ENCODE measurements around the gene SMG6.
A peak's percentile ranks its signal among the peaks of the same experiment; 100 is the strongest.

SMG6 gene

GRCh38 chr17:2239170-2239551, 64.4 kb downstream of the SMG6 start:
- Histone ChIP-seq H3K27me3 (replicated peaks; ENCODE audit: control insufficient read depth, insufficient read depth, low read length) (no peaks in the 10 kb centered on the region), H3K4me3 (replicated peaks; ENCODE audit: low read depth, low read length) (peak overlapping the region; percentile 12; the same call in 1 of the 2 replicates), H3K36me3 (ENCODE audit: control insufficient read depth, insufficient read depth, low read length) (peaks cover 2% of the 10 kb centered on the region)
- TF ChIP-seq, protein P1, sequence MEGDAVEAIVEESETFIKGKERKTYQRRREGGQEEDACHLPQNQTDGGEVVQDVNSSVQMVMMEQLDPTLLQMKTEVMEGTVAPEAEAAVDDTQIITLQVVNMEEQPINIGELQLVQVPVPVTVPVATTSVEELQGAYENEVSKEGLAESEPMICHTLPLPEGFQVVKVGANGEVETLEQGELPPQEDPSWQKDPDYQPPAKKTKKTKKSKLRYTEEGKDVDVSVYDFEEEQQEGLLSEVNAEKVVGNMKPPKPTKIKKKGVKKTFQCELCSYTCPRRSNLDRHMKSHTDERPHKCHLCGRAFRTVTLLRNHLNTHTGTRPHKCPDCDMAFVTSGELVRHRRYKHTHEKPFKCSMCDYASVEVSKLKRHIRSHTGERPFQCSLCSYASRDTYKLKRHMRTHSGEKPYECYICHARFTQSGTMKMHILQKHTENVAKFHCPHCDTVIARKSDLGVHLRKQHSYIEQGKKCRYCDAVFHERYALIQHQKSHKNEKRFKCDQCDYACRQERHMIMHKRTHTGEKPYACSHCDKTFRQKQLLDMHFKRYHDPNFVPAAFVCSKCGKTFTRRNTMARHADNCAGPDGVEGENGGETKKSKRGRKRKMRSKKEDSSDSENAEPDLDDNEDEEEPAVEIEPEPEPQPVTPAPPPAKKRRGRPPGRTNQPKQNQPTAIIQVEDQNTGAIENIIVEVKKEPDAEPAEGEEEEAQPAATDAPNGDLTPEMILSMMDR (IDR thresholded peaks at IDR 0.05; ENCODE audit: insufficient read depth, low read length, poor library complexity, severe bottlenecking) = no peak
- no peak for DNase-seq (ENCODE audit: extremely low read depth, insufficient read length)

- TF ChIP-seq, protein P1 (IDR thresholded peaks at IDR 0.05; ENCODE audit: insufficient read depth, low read length, poor library complexity, severe bottlenecking) = no peak
- peaks cover 6% of the 10 kb centered on the region for H3K36me3 ChIP-seq (ENCODE audit: control insufficient read depth, insufficient read depth, low read length)
- peak; percentile 75 for DNase-seq (ENCODE audit: extremely low read depth, insufficient read length)
- H3K27me3 ChIP-seq (replicated peaks; ENCODE audit: control insufficient read depth, insufficient read depth, low read length) = no peaks in the 10 kb centered on the region
- H3K4me3 ChIP-seq (replicated peaks; ENCODE audit: low read depth, low read length) = peak overlapping the region; percentile 31
These were observed 65.0 kb downstream of the SMG6 start for GRCh38 chr17:2238432-2239169.

DNA sequence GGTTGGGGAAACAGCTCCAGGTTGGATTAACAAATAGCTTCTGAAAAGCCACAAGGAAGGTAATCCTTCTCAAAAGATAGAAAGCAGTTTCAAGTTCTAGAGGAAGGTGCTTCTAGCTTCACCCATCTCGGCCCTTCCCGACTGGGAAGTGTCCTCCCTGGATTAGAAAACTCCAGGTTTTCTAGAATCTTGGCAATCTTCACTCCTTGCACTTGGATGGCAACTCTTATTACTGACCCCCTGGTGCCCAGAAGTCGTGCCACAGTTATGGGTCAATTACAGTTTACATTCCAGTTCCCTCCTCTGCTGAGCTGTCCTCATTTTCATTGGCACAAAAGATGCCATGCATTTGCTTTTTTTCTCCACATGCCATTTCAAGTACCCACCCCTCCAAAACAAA, 65.6 kb downstream of the SMG6 start:
- TF ChIP-seq, protein P1 (IDR thresholded peaks at IDR 0.05; ENCODE audit: insufficient read depth, low read length, poor library complexity, severe bottlenecking) = no peak
- no peak overlapping the region; the same call in 1 of the 2 replicates for H3K4me3 ChIP-seq (replicated peaks; ENCODE audit: low read depth, low read length)

GRCh38 chr17:2237521-2237921, 66.1 kb downstream of the SMG6 start:
- Histone ChIP-seq H3K4me3 (replicated peaks; ENCODE audit: low read depth, low read length) (no peak overlapping the region), H3K36me3 (ENCODE audit: control insufficient read depth, insufficient read depth, low read length) (peaks cover 11% of the 10 kb centered on the region), H3K27me3 (replicated peaks; ENCODE audit: control insufficient read depth, insufficient read depth, low read length) (no peaks in the 10 kb centered on the region)
- TF ChIP-seq, protein P1 (IDR thresholded peaks at IDR 0.05; ENCODE audit: insufficient read depth, low read length, poor library complexity, severe bottlenecking) = no peak
- no peak for DNase-seq (ENCODE audit: extremely low read depth, insufficient read length)

More for the DNA sequence above, 65.6 kb downstream of the SMG6 start:
- Histone ChIP-seq H3K36me3 (ENCODE audit: control insufficient read depth, insufficient read depth, low read length) (peaks cover 11% of the 10 kb centered on the region), H3K27me3 (replicated peaks; ENCODE audit: control insufficient read depth, insufficient read depth, low read length) (no peaks in the 10 kb centered on the region)
- no peak for DNase-seq (ENCODE audit: extremely low read depth, insufficient read length)

GRCh38 chr17:2235792-2236366, 67.7 kb downstream of the SMG6 start:
- DNase-seq (ENCODE audit: extremely low read depth, insufficient read length) = no peak
- Histone ChIP-seq H3K27me3 (replicated peaks; ENCODE audit: control insufficient read depth, insufficient read depth, low read length) (no peaks in the 10 kb centered on the region), H3K36me3 (ENCODE audit: control insufficient read depth, insufficient read depth, low read length) (peaks cover 11% of the 10 kb centered on the region), H3K4me3 (replicated peaks; ENCODE audit: low read depth, low read length) (no peak overlapping the region)
- TF ChIP-seq, protein P1 (IDR thresholded peaks at IDR 0.05; ENCODE audit: insufficient read depth, low read length, poor library complexity, severe bottlenecking) = no peak
